Measurements from ENCODE around the gene MTHFS.

Gene MTHFS

GRCh38 chr15:79811406-79812405 lies 85.1 kb downstream of the MTHFS start:
- DNase-seq, result no peak

GRCh38 chr15:79804838-79805237 lies 92.0 kb downstream of the MTHFS start:
- DNase-seq, result no peak

- no peak for DNase-seq
Observed at GRCh38 chr15:79798311-79798710, 98.5 kb downstream of the MTHFS start.
